Measurements from ENCODE around the gene POP4. TPM values are rescaled to one million over a fixed set of nuclear protein-coding genes. Genes with fewer than 3 reads are reported as not detected.

Gene POP4
- total and polyA plus RNA-seq, 2 of the 8 experiments (the other 6 are each of a cell fraction or from before 2014, with no cell fraction given) = 29.1 to 41.5 TPM

- TF ChIP-seq CHD7 (IDR thresholded peaks at IDR 0.05; ENCODE audit: insufficient replicate concordance, low read length) (no peak), EP300 (IDR thresholded peaks at IDR 0.05; ENCODE audit: borderline replicate concordance in 1 of 2, low read depth in 2 of 2, low read length in 2 of 2) (no peak), POLR2AphosphoS5 (IDR thresholded peaks at IDR 0.05; ENCODE audit: low read depth, low read length) (no peak), NRF1 (IDR thresholded peaks at IDR 0.05; ENCODE audit: low read depth, low read length) (no peak), JUND (IDR thresholded peaks at IDR 0.05; ENCODE audit: low read length) (no peak), YY1 (IDR thresholded peaks at IDR 0.05; ENCODE audit: low read depth, low read length) (no peak), TAF7 (optimal IDR thresholded peaks at IDR 0.05; ENCODE audit: borderline replicate concordance, low read depth, low read length) (no peak), KDM1A (IDR thresholded peaks at IDR 0.05; ENCODE audit: borderline replicate concordance, low read length) (no peak), SIX5 (IDR thresholded peaks at IDR 0.05; ENCODE audit: low read depth, low read length) (no peak), EGR1 (IDR thresholded peaks at IDR 0.05; ENCODE audit: borderline replicate concordance, low read depth, low read length) (no peak), RBBP5 (IDR thresholded peaks at IDR 0.05; ENCODE audit: borderline replicate concordance, low read depth, low read length) (no peak), MAX (IDR thresholded peaks at IDR 0.05) (no peak)
These were observed 12.4 kb downstream of the POP4 start (continued) for GRCh38 chr19:29618434-29618833.
